B cell (primary cell): Measurements from ENCODE around the gene VWA1. TPM values are rescaled to one million over a fixed set of nuclear protein-coding genes. Genes with fewer than 3 reads are reported as not detected.
"Not testable (repeated sequence)": the region's sequence is repeated elsewhere in the genome, so short reads cannot be mapped to it uniquely, and the experiment has no call there.

Source experiments
- ATAC-seq: fragments of 200-7000 bp; cut with Tn5 transposase; one replicate; pipeline ENCODE4 v1.10.0; 2021; ENCODE audit warnings: low read depth, mild to moderate bottlenecking, moderate number of reproducible peaks, moderate library complexity
- CTCF ChIA-PET: fragments of 350-600 bp; sonication (Branson Sonifier 250); formaldehyde crosslinking; loops from one replicate; lab custom pipeline; 2021; ENCODE audit warnings: antibody characterized with exemption, inconsistent platforms; lab: Charles Lee
- POLR2A ChIA-PET: fragments of 350-600 bp; sonication (Branson Sonifier 250); formaldehyde crosslinking; loops from one replicate; lab custom pipeline; 2021; ENCODE audit warnings: antibody characterized with exemption; lab: Charles Lee
- DNase-seq: peaks from one replicate; pipeline ENCODE4 v3.0.0; 2013
- H2AFZ ChIP-seq: 2 replicates; pipeline ENCODE4 v1.6.1; 2012; ENCODE audit warnings: mild to moderate bottlenecking, low read depth, low read length; ENCODE audit not compliant: insufficient read depth, poor library complexity, severe bottlenecking
- H3K27ac ChIP-seq, 2 donors: 1 replicate in 1 of 2; 2 replicates in 1 of 2; pipeline ENCODE4 v1.5.1; 2012 to 2013; ENCODE audit warnings: low read length in 2 of 2, mild to moderate bottlenecking in 2 of 2, moderate library complexity in 1 of 2
- H3K27me3 ChIP-seq, 4 experiments: fragments of 200-600 bp in 1 of 4; sonication (generic) in 1 of 4; replicated peaks in 1 of 4; 1 replicate in 2 of 4; 2 replicates in 2 of 4; pipeline versions ENCODE4 v1.6.1 to v1.7.0; 2013 to 2016; ENCODE audit warnings: low read length in 3 of 4, mild to moderate bottlenecking in 2 of 4, mixed read lengths in 1 of 4, moderate library complexity in 1 of 4; ENCODE audit not compliant: insufficient read depth in 4 of 4, control insufficient read depth in 3 of 4; ENCODE audit errors: control extremely low read depth in 1 of 4
- H3K36me3 ChIP-seq, 2 experiments: replicated peaks in 1 of 2; 1 replicate in 1 of 2; 2 replicates in 1 of 2; pipeline versions ENCODE4 v1.6.1 to v1.7.1; 2013; ENCODE audit warnings: low read length in 1 of 2; ENCODE audit not compliant: insufficient read depth in 2 of 2, control insufficient read depth in 1 of 2; ENCODE audit errors: control extremely low read depth in 1 of 2, extremely low read depth in 1 of 2
- H3K4me1 ChIP-seq, 2 donors: fragments of 200-600 bp in 1 of 2; sonication (generic) in 1 of 2; 1 replicate in 1 of 2; 2 replicates in 1 of 2; pipeline versions ENCODE4 v1.5.1 to v1.6.1; 2013 to 2017; ENCODE audit warnings: low read length in 2 of 2; ENCODE audit not compliant: control insufficient read depth in 2 of 2, insufficient read depth in 2 of 2
- H3K4me2 ChIP-seq: replicated peaks from 2 replicates; pipeline ENCODE3; 2012; ENCODE audit warnings: mild to moderate bottlenecking, low read depth, low read length; ENCODE audit not compliant: poor library complexity, severe bottlenecking
- H3K4me3 ChIP-seq, 5 experiments: fragments of 200-600 bp in 1 of 5; sonication (generic) in 1 of 5; 1 replicate in 3 of 5; 2 replicates in 2 of 5; pipeline versions ENCODE4 v1.5.1 to v1.7.0; 2011 to 2016; ENCODE audit warnings: low read length in 4 of 5, mild to moderate bottlenecking in 4 of 5, low read depth in 2 of 5, control low read depth in 1 of 5, moderate library complexity in 1 of 5; ENCODE audit not compliant: insufficient read depth in 1 of 5; ENCODE audit errors: control extremely low read depth in 1 of 5, extremely low read depth in 1 of 5
- H3K79me2 ChIP-seq: fragments of 200-600 bp; sonication (generic); one replicate; pipeline ENCODE4 v1.6.0; 2016; ENCODE audit warnings: low read length; ENCODE audit not compliant: control insufficient read depth, insufficient read depth
- H3K9ac ChIP-seq: fragments of 200-600 bp; sonication (generic); 2 replicates; pipeline ENCODE4 v1.6.1; 2017; ENCODE audit warnings: mild to moderate bottlenecking, low read length, moderate library complexity
- H3K9me3 ChIP-seq, 3 donors: one replicate each; pipeline versions ENCODE4 v1.6.1 to v1.7.1; 2013; ENCODE audit warnings: low read length in 2 of 3; ENCODE audit not compliant: control insufficient read depth in 2 of 3, insufficient read depth in 1 of 3; ENCODE audit errors: control extremely low read depth in 1 of 3
- H4K20me1 ChIP-seq: 2 replicates; pipeline ENCODE4 v1.6.0; 2012; ENCODE audit warnings: mild to moderate bottlenecking, low read length; ENCODE audit not compliant: insufficient read depth, control insufficient read depth, poor library complexity, severe bottlenecking
- H3K27ac Mint-ChIP-seq: one replicate; pipeline ENCODE4 v1.8.0; 2021; ENCODE audit warnings: mixed read lengths
- H3K27me3 Mint-ChIP-seq: one replicate; pipeline ENCODE4 v1.8.0; 2021; ENCODE audit warnings: mixed read lengths
- H3K4me1 Mint-ChIP-seq: one replicate; pipeline ENCODE4 v1.8.0; 2021; ENCODE audit warnings: mixed read lengths
- H3K4me3 Mint-ChIP-seq: one replicate; pipeline ENCODE4 v1.8.0; 2021; ENCODE audit warnings: mixed read lengths
- H3K9me3 Mint-ChIP-seq: one replicate; pipeline ENCODE4 v1.8.0; 2022; ENCODE audit warnings: mixed read lengths; ENCODE audit not compliant: insufficient read depth
- EZH2 ChIP-seq: IDR thresholded peaks from 2 replicates; pipeline ENCODE4 v1.6.1; 2012; ENCODE audit warnings: borderline replicate concordance, low read depth, mild to moderate bottlenecking, moderate library complexity, low read length; ENCODE audit not compliant: insufficient read depth, poor library complexity, severe bottlenecking
- WGBS: methylation state at CpG from one replicate; pipeline ENCODE4 v1.1.5; 2013; ENCODE audit warnings: missing lambda C conversion rate; ENCODE audit not compliant: insufficient coverage; 5-methylcytosine and 5-hydroxymethylcytosine counted together
- intact Hi-C: fragments of 100-400 bp; cut with micrococcal nuclease; formaldehyde crosslinking; loops from one replicate; pipeline ENCODE4 v1.10.0; 2022
- polyA plus RNA-seq: library from polyadenylated mRNA; depleted of rRNA; stranded (reverse); fragments of >200 nt; gene quantifications from 2 replicates; pipeline ENCODE4 v1.2.3, GENCODE V29; 2012
- total RNA-seq, 2 donors: library from RNA; stranded (reverse); fragments of 120-200 nt in 1 of 2; gene quantifications; 1 replicate in 1 of 2; 2 replicates in 1 of 2; pipeline versions ENCODE4 v1.2.3 to v1.2.4, GENCODE V29; 2013 to 2022
- TF ChIP-seq, protein P1 (sequence below): fragments of 200-600 bp; IDR thresholded peaks from one replicate; pipeline ENCODE4 v1.8.0; 2022; ENCODE audit warnings: antibody characterized with exemption, mild to moderate bottlenecking

The VWA1 gene
- total and polyA plus RNA-seq, 2 donors (not counting 1 experiment from before 2014, with no cell fraction given), result 0.09 TPM; not detected in 1

DNA sequence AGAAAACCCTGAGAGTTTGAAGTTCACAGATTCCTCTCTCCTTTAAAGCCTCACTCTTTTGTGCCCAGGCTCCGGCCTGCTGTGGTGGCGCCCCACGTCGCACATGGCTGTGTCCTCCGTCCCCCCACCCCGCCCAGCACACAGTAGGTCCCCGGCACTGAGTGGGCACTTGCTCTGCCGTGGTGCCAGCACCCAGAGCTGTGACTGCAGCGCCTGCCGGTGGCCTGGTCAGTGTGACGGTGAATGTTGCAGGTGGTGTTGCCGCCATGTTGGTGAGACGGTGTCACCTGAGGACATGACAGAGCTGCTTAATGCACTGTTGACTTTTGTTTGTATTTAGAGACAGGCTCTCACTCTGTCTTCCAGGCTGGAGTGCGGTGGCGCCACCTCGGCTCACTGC, 17.4 kb downstream of the VWA1 start:
- CTCF ChIA-PET, result no interaction called here
- Mint-ChIP-seq H3K4me1 (no peaks in the 10 kb centered on the region), H3K4me3 (no peak overlapping the region), H3K27ac (no peak overlapping the region), H3K27me3 (peaks cover 3% of the 10 kb centered on the region), H3K9me3 (no peaks in the 10 kb centered on the region)
- Histone ChIP-seq H3K79me2 (no peaks in the 10 kb centered on the region), H2AFZ (no peak overlapping the region), H3K27ac (no peak overlapping the region), H3K4me2 (no peak overlapping the region), H3K4me3 (no peak overlapping the region), H3K4me1 (no peaks in the 10 kb centered on the region), H3K9me3 (no peaks in the 10 kb centered on the region), H4K20me1 (no peaks in the 10 kb centered on the region), H3K36me3 (no peaks in the 10 kb centered on the region), H3K27me3 (no peaks in the 10 kb centered on the region), H3K9ac (no peak overlapping the region)
- 96% methylated on average over 15 of the region's 16 CpGs for WGBS
- DNase-seq, result no peak
- TF ChIP-seq EZH2, result no peak
- TF ChIP-seq, protein P1, sequence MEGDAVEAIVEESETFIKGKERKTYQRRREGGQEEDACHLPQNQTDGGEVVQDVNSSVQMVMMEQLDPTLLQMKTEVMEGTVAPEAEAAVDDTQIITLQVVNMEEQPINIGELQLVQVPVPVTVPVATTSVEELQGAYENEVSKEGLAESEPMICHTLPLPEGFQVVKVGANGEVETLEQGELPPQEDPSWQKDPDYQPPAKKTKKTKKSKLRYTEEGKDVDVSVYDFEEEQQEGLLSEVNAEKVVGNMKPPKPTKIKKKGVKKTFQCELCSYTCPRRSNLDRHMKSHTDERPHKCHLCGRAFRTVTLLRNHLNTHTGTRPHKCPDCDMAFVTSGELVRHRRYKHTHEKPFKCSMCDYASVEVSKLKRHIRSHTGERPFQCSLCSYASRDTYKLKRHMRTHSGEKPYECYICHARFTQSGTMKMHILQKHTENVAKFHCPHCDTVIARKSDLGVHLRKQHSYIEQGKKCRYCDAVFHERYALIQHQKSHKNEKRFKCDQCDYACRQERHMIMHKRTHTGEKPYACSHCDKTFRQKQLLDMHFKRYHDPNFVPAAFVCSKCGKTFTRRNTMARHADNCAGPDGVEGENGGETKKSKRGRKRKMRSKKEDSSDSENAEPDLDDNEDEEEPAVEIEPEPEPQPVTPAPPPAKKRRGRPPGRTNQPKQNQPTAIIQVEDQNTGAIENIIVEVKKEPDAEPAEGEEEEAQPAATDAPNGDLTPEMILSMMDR, result no peak
- intact Hi-C loops, result no loop called here
- POLR2A ChIA-PET, result no interaction called here
- no peak for ATAC-seq

DNA sequence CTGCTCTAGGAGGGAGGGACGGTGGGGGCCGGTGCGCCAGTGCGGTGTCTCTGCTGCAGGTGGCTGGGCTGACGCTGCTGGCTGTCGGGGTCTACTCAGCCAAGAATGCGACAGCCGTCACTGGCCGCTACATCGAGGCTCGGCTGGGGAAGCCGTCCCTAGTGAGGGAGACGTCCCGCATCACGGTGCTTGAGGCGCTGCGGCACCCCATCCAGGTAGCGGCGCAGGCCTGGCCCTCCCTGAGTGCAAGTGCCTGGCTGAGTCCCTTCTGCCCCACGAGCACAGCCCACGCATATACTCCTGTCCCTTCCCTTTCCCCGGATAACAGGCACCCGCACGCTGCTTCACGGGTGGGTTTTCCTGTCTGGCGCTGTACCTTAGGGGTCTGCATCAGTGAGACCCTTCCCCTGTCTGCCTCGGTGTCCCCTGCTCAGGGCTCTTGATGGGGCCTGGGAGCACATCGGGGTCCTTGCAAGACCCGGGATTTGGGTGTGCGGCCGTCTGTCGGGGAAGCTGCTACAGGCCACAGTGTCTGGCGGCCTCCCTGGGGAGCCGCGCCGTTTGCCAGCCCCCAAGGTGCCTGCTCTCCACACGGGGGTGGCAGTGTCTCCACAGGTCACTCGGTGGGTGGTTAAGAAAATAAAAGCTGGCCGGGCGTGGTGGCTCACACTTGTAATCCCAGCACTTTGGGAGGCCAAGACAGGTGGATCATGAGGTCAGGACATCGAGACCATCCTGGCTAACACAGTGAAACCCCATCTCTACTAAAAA, 19.0 kb downstream of the VWA1 start:
- H3K4me3 Mint-ChIP-seq, H3K9me3 Mint-ChIP-seq, H3K4me1 Mint-ChIP-seq, H3K27ac ChIP-seq, H3K9me3 ChIP-seq, ATAC-seq, H4K20me1 ChIP-seq, H2AFZ ChIP-seq, POLR2A ChIA-PET, H3K27me3 Mint-ChIP-seq, H3K27ac Mint-ChIP-seq, CTCF ChIA-PET, H3K9ac ChIP-seq, H3K36me3 ChIP-seq, H3K4me1 ChIP-seq, H3K27me3 ChIP-seq, H3K79me2 ChIP-seq, H3K4me2 ChIP-seq, intact Hi-C loops, H3K4me3 ChIP-seq, DNase-seq: not testable (repeated sequence)
- WGBS, result 80% methylated on average over 26 of the region's 41 CpGs
